GM21576 (cell line): ENCODE data around the gene UPK2.
"Not testable (repeated sequence)": the region's sequence is repeated elsewhere in the genome, so short reads cannot be mapped to it uniquely, and the experiment has no call there.

Source experiments
- ATAC-seq: cut with Tn5 transposase; IDR thresholded peaks from one replicate; pipeline ENCODE4 v1.9.1; 2021; ENCODE audit warnings: mild to moderate bottlenecking, moderate library complexity; ENCODE audit not compliant: unreplicated experiment

The UPK2 gene

DNA sequence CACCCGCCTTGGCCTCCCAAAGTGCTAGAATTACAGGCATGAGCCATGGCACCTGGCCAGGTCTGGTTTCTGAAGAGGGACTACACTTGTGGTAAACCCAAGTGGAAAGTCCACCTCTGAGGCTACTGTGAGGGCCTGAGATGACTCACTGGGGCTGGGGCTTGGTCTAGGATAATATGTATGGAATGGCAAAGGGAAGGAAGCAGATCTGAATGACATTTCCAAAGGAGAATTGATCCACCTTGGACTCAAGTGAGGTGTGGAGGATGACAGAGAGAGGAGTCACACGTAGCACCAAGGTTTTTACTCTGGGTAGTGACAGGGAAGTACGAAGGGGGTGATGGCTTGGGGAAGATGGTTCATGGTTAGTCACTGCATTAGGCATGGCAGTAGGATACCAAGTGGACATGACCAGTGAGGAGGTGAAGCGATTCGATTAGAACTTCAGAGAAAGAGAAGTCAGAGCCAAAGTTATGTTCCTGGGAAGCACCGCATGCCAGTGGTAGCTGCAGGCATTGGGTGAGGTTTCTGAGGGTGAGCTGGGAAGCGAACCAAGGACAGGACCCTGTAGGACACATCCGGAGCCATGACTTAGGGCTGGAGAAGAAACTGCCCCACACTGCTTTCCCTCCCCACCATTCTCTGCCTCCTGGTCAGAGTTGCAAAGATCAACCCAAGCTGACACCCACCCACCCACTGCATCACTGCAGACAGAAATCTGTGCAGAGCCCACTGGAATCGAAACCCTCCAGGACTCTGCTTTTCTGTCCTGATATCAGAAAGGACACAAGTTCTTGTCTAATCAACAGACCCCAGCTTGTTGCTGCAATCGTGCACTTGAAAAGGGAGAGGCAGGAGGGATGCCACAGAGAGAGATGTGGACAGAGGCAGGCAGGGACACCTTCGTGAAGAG is 17.4 kb upstream of the UPK2 start:
- no peak for ATAC-seq

DNA sequence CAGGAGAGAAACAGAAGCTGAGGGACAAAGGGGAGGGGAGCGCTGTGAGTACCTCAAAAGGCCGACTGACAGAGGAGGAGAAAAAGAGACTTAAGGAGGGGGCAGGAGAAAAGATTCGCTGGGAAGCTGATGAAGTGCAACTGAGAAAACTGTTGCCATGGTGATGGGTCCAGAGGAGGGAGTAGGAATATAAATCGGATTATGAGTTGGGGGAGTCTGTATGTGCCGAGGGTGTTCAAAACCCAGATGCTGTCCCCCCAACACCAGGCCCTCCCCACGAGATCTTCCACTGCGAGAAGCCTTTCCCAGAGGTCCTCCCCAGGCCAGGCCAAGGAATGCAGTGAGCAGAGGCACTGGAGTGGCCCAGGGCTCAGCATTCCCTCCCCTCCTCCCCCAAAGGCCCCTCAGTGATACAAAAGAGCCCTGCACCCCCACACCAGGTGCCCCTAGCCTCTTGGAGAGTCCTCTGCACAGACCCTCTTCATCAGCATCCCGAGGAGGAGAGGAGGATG is 16.6 kb upstream of the UPK2 start:
- no peak for ATAC-seq

DNA sequence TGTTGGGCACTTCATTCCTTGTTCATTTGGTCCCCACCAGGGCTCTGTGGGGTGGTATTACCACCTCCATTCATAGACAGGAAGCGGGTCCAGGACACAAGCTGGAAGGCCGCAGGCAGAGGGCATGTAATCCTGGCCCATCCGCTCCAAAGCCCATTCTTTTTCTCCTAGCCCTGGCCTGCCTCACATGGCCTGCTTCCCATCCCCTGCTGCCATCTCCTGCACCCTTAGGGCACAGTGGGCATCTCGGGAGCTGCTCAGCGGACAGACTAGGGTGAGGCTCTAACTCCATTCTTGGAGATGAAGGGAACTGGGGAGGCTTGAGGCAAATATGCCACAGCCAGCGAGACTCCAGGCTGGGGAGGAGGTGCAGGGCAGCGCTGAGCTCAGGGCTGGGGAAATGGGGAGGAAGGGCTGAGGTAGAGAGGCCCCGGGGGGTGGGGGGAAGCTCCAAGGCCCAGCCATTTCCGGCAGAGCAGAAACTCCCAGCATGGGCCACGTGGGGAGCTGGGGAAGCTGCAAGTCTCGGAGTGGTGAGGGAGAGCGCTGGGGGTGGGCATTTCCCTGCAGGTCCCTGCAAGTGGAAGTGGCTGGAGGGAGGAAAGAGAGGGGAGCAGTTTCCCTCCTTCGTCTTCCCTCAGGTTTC is 16.0 kb upstream of the UPK2 start:
- ATAC-seq, result no peak

DNA sequence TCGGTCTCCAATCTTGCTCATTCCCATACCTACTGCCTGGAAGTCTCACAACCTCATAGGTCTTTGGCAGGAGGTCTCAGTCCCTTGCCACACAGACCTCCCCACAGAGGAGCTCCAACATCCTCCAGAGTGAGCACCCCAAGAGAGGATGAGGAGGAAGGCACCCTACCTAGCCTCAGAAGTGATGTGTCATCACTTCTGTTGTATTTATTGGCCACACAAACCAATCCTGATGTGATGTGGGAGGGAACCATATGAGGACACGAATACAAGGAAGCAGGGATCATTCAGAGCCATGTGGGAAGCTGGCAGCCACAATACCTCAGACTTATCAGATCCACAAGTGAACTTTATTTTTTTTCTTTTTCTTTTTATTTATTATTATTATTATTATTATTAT is 9.0 kb upstream of the UPK2 start:
- ATAC-seq, result no peak

DNA sequence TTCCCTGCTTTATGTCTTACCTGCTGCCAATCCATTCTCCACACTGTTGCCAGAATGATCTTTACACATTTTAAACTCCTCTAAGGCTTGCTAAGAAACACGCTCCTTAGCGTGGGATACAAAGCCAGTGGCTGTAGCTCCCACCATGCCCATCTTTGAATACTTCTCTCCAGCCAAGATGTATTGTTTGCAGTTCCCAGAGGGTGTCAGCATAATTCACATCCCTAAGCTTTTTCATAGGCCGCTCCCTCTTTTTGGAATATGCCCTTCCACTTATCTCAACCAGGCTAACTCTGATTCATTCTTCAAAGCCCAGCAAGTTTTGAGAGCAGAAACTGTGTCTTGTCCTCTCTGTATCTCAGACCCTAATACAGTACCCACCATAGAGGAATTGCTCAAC is 8.1 kb upstream of the UPK2 start:
- no peak for ATAC-seq

DNA sequence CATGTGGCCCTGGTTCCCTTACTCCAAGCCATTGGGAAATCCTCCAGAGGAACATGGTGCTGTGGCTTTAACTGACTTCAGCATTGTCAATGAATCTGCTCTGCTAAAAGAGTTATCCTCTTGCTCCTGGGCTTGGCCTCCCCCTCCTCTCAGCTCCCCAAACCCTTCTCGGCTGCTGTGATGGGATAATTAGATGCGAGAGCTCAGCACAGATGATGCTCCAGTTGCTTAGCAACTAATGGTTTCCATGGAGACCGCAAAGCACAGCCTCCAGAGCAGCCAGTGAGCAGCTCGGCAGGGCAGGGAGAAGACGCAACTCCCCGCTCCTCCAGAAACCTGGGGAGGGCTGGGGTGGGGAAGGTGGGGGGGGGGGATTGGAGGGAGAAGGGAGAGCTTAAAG is 2.8 kb upstream of the UPK2 start:
- no peak for ATAC-seq

DNA sequence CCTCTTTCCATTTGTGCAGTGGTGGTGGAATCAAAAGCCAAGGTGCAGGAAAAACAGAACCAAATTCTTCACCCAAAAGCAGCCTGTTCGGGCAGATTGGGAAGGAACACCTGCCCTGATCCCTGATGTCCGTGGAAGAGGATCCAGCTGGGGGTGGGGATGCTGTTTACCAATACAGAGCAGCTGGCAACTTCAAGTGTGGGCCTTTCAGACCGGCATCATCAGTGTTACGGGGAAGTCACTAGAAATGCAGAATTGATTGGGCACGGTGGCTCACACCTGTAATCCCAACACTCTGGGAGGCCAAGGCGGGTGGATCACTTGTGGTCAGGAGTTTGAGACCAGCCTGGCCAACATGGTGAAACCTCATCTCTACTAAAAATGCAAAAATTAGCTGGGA is 2.1 kb upstream of the UPK2 start:
- not testable (repeated sequence) for ATAC-seq

DNA sequence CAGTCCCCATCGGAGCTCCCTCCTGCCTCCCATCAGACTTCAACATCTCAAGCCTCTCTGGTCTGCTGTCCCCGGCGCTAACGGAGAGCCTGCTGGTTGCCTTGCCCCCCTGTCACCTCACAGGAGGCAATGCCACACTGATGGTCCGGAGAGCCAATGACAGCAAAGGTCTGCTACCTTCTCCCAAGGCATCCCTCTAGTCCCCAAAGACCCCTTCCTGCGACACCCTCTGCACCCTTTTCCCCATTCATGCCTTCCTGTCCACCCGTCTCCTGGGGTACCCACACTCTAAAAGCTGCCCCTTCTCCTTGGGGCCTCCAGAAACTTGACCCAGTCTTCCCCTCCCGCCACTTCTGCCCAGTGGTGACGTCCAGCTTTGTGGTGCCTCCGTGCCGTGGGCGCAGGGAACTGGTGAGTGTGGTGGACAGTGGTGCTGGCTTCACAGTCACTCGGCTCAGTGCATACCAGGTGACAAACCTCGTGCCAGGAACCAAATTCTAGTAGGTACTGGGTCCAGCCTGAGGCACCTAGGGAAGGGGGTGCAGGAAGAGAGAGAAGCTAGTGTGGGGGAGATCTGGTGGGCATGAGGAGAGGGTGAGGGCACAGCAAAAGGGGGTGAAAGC is 860 bp downstream of the UPK2 start:
- ATAC-seq, result no peak

DNA sequence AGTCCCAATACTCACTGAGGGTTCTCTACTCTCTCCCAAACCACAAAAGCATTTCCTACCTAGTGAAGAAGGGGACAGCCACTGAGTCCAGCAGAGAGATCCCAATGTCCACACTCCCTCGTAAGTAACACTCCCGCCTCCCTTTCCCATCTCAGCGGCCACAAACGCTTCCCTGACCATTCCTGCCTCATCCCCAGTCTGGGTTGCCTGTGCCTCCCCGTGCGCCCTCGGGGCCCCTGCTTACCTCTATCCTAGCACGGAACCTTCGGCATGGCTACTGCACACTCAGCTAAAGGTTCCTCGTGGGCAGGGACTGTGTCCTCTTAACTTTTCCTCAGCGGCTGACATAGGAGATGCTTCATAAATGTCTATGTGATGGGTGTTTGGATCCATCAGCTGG is 1.5 kb downstream of the UPK2 start:
- no peak for ATAC-seq

DNA sequence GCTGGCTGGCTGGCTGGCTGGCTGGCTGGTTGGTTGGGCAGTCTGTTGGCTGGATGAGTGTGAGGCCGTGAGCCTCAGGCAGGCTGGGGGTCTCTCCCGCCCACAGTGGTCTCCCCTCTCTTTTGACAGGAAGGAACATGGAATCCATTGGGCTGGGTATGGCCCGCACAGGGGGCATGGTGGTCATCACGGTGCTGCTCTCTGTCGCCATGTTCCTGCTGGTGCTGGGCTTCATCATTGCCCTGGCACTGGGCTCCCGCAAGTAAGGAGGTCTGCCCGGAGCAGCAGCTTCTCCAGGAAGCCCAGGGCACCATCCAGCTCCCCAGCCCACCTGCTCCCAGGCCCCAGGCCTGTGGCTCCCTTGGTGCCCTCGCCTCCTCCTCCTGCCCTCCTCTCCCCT is 1.9 kb downstream of the UPK2 start:
- no peak for ATAC-seq

DNA sequence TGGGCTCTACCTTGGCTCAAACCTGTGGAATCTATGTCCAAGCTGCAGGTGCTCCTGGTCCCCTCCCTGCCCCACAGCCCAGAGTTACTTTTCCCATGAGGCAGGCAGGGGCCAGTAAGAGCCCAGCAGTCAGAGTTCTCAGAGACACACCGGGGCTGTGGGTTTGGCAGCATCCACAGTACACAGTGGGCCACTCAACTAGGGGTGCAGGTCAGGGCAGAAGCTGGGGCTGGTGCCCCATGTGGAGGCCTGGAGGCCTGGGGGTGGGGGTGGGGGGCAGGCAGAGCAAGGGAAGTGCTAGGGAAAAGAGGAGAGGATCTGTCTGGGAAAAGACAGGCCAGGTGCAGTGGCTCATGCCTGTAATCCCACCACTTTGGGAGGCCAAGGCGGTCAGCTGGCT is 2.5 kb downstream of the UPK2 start:
- no peak for ATAC-seq

DNA sequence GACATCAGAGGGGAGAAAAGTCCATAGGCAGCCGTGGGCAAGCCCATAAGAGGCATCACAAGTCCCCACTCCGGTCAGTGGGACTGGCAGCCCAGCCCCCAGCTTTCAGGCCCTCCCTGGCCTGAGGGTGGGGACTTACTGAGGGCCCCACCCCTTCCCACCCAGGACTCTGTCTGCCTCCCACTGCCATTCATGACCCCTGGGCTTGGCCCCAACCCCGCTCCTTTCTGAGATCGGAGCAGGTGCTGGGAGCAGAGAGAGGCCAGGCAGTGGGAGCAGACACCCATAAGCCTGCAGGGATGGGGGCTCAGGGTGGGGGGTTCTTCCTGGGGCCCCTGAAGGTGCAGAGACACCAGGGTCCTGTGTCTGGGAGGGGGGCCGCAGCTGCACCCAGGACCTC is 5.1 kb downstream of the UPK2 start:
- no peak for ATAC-seq

DNA sequence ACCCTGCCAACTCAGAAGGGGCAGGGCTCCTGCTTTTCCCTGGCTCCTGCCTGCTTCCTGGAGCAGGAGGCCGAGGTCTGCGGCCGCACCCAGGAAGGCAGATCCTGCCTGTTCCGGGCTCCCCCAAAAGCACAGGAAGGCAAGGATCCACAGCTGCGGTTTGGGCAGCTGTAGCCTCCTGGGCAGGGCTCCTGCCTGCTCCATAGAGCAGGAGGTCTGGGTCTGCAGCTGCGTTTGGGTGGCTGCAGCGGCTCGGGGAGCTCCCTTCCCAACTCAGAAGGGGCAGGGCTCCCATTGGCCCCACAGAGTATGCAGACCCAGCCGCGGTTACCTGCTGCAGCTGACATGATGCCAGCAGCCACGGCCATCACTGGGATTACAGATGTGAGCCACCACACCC is 5.5 kb downstream of the UPK2 start:
- no peak for ATAC-seq

DNA sequence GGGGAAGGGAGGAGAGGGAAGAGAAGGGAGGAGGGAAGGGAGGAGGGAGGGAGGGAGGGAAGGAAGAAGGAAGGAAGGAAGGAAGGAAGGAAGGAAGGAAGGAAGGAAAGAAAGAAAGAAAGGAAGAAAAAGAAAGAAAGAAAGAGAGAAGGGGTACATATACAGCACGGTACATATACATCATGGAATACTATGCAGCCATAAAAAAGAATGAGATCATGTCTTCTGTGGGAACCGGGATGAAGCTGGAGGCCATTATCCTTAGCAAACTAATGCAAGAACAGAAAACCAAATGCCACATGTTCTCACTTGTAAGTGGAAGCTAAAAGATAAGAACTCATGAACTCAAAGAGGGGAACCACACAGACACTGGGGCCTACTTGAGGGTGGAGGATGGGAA is 13.4 kb downstream of the UPK2 start:
- not testable (repeated sequence) for ATAC-seq

DNA sequence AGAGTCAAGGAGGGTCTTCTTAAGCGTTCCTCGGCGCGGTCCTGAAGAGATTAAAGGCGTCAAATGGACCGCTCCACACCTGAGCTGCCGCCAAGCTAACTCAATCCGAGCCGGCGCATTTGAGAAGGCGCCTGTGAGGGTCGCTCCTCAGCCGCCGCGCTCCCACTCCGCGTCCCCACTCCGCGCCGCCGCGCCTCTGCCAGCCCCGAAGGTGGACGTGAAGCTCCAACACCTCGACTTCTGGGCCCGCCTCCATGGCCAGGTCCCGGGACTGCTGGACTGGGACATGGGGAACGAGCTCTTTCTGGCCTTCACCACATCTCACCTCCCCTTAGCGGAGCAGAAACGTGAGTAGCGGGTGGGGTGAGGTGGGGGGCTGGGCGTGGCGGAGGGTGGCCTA is 15.5 kb downstream of the UPK2 start, which contains the start of gene FOXR1:
Gene FOXR1, plus strand, starts transcription at position 116 of the 400 bp plus-strand sequence. Its CDS starts 171 bp downstream, at position 287.
- ATAC-seq, result no peak

DNA sequence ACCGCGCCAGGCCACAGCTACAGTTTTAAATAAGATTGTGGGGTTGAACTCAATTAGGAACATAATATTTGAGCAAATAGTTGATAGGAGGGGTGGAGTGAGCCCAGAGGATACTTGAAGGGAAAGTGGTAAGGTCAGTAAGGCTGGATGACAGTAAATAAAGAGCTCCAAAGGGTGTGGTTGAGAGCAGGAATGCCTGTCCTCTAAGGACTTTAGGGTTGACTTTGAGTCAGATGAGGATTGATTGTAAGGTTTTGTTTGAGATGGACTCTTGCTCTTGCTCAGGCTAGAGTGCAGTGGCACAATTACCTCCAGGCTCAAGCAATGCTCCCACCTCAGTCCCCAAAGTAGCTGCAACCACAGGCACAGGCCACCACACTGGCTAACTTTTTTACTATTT is 17.9 kb downstream of the UPK2 start:
- ATAC-seq, result no peak

DNA sequence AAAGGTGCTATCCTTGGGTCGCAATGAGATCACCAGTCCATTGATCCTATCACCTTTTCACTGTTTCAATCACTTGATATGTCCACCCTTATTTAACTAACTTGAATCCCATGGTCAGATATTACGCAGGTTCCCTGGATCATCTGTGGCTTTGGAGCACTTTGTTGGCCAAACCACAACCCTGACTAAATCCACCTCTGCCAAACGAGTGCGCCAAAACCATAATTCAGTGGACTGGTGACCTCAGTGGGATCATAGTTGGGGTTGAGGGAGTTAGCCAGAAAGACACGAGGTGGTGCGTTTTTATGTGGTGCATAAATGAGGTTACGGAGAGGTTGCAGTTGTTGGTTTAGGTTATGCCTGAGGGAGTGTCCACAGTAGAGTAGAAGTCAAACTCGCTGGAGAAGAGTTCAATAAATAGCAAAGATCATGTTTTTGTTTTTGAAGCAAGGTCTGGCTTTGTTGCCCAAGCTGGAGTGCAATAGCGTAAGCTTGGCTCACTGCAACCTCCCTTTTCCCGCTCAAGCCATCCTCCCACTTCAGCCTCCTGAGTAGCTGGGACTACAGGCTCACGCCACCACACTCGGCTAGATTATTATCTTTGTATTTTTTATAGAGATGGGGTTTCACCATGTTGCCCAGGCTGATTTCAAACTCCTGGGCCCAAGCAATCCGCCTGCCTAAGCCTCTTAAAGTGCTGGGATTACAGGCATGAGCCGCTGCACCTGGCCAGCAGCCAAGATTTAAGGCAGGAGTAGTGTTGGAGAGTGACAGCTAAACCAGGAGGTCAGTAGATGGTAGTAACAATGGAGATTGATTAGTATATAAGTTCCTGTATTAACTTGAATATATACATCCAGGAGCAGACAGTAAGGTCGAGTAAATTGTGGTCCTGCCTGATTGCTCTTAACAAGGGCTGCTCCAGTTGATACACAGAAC is 19.9 kb downstream of the UPK2 start:
- ATAC-seq, result no peak

DNA sequence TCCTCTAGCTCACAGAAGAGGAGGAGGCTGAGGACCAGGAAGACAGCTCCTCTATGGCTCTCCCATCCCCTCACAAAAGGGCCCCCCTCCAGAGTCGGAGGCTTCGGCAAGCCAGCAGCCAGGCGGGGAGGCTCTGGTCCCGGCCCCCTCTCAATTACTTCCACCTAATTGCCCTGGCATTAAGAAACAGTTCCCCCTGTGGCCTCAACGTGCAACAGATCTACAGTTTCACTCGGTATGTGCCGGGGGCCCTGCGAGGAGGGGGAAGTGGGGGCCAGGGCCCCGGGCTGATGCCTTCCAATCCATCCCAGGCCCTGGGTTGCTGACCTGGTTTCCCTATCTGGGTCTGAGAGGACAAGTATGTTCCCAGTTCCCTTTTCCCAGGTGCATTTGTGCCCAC is 23.3 kb downstream of the UPK2 start:
- ATAC-seq, result no peak

DNA sequence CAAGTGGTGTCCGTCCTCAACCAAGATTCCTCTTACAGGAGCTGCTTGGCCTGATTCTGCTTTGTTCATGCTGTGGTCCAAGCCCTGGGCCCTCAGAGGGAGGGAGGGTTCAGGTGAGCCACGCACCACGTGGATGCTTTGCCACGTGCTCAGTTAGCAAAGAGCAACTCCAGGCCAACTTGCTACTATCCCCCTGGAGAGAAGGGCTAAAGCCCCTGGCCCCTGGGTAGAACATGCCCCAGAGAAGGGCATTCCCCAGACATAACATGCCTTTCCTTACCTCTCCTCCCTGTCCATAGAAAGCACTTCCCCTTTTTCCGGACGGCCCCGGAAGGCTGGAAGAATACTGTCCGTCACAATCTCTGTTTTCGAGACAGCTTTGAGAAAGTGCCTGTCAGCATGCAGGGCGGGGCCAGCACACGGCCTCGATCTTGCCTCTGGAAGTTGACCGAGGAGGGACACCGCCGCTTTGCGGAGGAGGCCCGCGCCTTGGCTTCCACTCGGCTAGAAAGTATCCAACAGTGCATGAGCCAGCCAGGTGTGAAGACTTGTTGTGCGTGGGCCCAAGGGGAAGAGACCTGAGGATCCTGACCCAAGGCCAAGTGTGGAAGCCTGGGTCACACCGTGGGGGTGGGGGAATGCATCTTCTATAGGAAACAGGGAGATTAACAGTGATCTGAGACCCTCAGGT is 24.2 kb downstream of the UPK2 start:
- no peak for ATAC-seq

DNA sequence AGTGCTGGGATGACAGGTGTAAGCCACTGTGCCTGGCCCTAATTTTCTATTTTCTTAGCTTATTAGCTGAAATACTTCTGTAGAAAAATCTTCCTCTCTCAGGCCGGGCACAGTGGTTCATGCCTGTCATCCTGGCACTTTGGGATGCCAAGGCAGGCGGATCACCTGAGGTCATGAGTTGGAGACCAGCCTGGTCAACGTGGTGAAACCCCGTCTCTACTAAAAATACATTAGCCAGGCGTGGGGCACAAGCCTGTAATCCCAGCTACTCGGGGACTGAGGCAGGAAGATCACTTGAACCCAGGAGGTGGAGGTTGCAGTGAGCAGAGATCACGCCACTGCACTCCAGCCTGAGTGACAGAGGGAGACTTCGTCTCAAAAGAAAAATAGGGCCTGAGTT is 28.2 kb downstream of the UPK2 start:
- not testable (repeated sequence) for ATAC-seq
